ENCODE measurements around the gene PHLDA1.
A peak's percentile ranks its signal among the peaks of the same experiment; 100 is the strongest.
"Not testable (repeated sequence)": the region's sequence is repeated elsewhere in the genome, so short reads cannot be mapped to it uniquely, and the experiment has no call there.

The PHLDA1 gene

DNA sequence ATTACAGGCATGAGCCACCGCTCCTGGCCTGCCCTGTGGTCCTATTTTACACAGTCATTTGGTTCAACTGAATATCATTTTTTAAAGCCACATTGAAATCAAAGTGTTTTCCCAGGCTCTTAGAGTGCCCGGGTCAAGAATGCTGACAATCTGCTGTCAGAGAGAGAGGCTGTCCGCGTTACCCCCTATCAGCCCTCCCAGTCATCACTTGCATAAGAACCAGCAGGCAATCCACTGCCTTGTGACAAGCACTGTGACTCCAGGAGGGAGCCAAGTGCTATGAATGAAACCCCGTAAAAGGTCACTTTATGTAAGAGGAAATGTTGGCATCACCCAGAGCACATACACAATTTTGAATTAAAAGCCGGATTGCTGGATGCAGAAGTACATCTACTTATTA, 13.5 kb downstream of the PHLDA1 start:
- no peak for DNase-seq

DNA sequence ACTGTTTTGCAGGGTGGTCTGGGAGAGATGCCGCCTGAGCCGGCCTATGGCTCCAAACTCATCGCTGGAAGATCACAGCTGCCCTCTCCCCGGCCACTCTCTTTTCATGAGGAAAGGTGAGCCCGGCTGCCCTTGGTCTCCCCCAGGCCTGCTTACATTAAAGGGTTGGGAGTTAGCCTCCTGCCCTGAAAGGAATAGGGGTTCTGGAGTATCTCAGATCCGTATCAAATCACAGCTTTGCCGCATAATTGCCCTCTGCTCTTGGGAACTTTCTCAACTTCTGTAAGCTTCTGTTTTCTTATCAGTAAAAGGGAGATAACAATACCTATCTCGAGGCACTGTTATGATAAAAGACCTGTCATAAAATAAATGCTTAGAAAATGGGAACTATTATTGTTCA, 17.6 kb downstream of the PHLDA1 start:
- no peak for DNase-seq

DNA sequence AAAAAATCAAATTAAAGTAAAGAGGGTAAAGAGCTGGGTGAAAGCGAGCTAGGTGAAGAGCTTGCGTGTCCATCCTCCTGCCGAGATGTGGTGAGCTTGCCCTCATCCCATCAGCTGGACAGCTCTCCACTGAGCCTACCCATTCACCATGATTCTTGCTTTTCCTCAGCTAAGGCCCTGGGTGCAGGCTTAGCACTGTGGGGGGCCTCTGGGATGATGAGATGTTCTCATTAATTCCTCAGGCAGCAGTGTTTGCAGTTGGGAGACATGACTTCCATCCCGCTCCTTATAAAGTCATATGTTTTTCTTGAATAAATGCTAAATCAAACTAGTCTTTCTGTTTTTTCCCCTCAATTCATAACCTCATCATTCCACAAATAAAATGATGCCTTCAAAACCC, 18.0 kb downstream of the PHLDA1 start:
- no peak for DNase-seq

DNA sequence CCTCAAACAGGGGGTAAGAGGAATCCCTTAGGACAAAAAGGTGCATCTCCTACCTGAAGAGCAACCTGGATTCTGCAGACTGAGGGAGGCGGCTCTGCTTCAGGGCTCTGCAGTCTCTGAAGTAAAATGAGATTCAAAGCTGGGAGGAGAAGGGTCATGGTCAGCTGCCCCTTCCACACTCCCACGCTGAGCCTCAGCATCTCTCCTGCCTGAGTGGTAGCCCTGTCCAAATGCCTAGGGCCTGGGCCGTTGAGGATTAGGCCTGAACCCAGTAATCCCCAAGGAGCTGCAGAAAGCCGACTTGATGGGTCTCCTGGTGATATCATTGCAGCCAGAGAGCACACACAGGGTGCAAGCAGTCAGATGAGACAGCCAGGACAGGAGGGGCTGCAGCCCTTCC, 18.9 kb downstream of the PHLDA1 start:
- no peak for DNase-seq

DNA sequence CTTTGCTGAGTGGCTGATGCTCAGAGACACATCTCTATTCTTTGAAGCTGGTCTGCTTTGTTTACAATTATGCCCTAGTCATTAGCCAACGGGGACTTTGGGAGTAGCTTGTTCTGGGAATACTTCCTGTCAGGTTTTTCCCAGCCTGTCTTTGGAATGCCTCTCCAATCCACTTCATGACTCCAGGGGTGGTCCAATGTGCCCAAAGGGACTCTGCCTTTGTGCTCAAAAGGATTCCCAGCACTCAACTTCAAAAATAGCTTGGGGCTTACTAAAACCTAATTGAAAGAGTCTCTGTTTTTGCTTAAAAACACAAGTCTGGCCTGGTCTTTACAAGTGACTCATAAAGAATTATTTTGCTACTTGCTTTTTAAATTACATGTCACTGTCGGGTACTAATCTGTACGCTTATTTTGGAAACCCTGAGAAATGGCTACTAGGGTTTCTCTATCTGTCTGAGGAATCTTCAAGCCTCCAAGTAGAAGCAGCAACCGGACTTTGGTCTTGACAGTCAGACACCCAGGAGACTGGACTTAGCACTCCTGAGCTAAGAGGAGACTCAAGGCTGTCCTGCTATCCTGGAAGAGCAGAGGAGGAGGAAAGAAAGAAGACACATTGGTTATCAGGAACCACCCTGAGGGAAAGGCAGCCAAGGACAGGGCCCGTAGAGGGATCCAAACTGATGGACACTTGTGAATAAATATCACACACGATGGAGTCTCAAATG, 20.7 kb downstream of the PHLDA1 start:
- peak; percentile 48 for DNase-seq

DNA sequence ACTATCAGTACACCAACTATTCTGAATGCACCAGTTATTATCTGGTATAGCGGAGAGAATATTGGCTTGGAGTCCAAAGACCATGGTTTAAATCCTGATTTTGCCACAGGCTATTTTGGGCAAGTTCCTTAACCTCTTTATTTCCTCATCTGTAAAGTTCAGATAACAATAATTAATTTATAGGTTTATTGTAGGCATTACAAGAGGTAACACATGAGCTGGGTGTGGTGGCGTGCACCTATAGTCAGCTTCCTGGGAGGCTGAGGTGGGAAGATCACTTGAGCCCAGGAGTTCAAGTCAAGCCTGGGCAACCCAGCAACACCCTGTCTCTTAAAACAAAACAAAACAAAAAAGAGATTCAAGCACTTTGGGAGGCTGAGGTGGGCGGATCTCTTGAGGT, 23.1 kb downstream of the PHLDA1 start:
- no peak for DNase-seq

DNA sequence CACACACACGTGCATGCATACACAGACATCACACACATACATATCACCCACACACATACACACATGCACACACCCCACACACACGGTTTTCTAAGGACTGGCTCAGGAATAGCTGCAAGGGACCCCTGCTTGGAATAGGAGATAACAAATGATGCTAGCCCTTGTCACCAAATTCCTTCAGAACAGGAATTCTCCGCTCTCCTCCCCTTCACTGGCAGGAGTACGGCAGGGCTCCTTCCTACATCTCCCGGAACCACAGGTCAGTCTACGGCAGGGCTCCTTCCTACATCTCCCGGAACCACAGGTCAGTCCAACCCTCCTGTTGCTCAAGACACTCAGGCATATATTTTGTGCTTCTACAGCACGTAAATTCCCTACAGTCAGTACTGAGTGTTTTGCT, 23.9 kb downstream of the PHLDA1 start:
- no peak for DNase-seq

DNA sequence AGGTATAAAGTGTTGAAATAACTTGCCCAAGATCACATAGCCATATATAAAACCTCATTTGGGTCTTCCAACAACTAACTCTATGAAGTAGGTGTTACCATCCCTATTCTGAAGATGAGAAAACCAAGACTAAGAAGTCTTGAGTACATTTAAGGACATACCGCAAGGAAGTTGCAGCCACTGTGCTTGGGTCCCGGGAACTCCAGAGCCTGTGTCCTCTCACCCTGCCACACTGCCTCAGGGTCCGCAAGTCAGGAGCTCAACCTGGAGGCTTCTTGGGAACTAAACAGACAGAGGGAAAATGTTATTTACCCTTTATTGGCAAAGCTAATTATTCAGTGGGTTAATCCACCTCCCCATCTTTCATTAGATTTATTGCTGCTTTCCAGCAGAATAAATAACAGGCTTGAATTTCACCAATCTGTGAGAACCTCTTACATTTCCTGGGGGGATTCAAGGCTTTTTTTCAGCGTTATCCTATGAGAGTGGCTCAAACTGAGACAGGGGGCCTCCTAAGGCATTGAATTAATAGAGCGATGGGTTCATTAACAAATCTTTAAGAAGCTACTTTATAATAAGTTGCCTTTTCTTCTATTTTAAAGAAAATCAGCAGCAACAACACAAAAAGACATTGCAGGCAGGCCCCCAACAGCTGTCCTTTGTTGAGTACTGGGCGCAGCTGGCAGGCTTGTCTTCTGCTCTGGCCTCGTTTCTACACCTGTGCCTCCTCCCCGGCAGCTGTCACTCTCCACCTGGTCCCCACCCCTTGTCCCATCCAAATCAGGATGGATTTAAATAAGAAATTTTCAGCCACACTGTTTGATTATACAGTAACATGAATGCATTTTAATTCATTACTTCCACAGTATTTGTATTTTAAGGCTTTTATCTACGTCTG, 25.3 kb downstream of the PHLDA1 start:
- DNase-seq = peak; percentile 75

DNA sequence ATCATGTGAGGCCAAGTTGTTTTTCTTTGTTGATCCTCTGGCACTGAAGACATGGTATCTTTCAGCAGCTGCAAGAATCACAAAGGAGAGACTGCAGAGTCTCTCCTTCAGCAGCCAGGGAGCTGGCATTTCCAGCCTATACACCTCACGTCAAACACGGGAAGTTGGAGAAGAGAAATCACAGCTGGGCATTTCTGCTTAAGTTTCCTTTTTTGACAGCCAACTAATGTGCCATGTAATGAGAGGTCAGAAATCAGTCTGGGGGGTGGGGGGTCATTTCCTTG, 28.3 kb downstream of the PHLDA1 start:
- no peak for DNase-seq

DNA sequence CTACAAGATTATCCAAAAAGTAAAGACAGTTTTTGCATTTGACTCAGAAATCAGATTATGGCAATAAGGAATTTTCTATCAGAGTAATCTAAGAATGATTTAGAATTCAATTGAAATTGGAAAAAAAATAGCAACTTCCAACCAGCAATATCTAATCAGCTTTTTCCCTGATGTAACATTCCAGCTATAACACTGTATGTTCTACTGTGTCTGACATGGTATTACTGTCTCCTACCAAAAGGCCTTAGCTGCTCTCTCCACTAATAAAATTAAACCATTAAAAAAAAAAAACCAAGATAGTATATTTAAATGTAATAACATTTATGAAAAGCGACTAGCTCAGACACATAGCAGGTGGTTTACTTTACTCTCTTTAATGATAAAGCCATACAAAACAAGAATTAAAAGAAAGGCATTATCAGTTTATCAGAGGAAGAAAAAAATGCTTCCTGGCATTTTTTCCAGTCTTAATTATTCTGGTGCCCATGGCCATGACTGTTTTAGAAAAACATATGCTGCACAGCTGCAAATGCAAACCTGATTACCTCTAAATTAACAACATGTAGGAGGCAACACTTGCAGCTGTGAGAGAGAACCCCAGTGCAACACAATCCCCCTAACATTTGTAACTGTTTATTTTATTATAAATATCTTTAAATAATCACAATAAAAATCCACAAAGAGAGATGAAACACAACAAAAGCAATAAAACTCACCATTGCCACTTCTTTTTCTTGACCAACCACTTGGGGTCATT, 28.8 kb downstream of the PHLDA1 start:
- DNase-seq = no peak

DNA sequence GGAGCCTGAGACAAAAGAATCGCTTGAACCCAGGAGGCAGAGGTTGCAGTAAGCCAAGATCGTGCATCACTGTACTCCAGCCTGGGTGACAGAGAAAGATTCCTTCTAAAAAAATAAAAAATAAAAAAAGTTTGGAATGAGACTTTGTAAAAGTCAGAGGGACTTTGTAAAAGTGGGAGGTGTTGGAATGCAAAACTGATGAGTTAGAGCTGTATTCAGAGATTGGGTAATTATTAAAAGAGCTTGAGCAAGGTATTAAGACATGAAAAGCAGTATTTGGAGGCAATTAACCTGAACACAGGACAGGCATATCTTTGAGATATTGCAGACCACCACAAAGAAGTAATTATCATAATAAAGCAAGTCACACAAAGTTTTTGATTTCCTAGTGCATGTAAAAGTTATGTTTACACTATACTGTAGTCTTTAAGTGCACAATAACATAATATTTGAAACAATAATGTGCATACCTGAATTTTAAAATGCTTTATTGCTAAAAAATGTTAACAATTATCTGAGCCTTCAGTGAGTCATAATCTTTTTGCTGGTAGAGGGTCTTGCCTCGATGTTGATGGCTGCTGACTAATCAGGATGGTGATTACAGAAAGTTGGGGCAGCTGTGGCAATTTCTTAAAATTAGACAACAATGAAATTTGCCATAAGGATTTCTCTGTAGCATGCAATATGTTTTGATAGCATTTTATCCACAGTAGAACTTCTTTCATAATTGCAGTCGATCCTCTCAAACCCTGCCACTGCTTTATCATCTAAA, 33.1 kb downstream of the PHLDA1 start:
- DNase-seq = no peak

DNA sequence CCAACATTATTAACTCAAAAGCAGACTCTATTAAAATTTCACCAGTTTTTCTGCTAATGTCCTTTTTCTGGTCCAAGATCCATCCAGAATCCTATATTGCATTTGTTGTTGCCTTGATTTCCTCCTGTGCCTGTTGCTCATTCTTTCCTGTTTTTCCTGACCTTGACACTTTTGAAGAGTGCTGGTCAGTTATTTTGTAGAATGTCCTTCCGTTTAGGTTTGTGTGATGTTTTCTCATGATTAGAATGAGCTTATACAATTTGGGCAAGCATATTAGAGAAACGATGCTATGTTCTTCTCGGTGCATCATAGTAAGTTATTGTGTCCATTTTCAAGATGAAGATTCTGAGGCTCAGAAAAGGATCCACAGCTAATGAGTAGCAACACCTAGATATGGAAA, 33.9 kb downstream of the PHLDA1 start:
- no peak for DNase-seq

DNA sequence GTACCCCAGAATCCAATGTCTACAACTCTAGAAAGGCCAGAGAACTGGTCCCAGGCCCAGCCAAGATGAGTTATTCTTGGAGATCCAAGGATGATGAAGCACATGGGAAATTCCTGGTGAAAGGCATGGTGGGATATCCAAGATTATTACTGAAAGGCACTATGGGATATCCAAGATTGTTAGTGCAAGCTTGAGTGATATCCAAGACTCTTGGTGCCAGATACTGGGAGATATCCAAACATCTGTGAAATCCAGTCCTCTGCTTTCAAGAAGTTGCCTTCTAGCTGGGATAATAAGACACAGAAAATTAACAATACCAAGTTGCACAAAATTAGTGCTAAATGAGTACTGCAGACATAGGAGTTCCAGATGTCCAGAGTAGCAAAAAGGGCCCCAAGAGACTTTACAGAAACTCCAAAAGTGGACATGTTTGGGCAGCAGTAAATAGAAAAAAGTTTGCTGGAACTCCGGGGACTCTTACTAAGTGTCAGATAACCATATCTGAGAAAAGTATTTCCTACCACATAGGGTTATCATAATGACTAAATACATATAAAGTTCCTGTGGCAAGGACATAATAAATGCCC, 34.6 kb downstream of the PHLDA1 start:
- no peak for DNase-seq

DNA sequence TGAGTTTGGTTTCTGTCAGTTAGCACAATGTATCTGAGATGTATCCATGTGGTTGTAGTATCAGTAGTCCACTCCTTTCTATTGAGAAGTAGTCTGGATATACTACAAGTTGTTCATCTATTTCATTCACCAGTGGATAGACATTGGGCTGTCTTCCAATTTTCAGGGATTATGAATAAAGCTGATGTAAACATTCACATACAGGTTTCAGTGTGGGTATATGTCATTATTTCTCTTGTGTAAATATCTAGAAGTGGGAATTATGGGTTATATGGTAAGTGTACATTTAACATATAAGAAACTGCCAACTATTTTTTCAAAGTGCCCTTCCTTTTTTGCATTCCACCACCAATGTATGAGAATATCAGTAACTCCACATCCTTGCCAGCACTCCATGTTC, 35.9 kb downstream of the PHLDA1 start:
- no peak for DNase-seq

DNA sequence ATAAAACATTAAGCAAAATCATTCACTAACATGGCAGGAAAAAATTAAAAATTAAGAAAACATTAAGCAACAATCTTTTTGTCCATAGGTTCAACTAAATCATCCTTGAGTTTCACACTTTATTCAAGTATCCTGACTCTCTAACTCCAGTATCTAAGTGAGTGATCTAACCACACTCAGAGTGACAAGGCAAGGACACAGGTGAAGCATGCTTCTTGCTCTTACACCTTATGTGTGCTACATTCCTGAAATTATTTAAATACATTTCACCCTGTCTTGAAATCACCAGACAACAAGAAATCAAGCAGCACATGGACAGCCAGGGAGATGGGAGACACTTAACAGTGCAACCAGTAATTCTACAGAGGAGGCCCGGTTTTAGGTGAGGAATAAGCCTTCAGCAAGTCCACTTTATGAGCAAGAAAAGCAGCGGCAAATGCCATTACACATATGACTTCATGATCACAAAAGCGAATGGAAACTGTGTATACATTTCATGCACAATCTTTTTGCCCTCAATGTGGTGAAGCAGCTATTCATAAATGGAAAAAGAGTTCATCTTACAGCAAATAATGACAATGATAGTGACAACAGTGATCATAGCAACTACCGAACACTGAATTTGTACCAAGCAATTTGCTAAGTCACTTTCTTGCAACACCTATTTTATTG, 37.4 kb downstream of the PHLDA1 start:
- DNase-seq = no peak

DNA sequence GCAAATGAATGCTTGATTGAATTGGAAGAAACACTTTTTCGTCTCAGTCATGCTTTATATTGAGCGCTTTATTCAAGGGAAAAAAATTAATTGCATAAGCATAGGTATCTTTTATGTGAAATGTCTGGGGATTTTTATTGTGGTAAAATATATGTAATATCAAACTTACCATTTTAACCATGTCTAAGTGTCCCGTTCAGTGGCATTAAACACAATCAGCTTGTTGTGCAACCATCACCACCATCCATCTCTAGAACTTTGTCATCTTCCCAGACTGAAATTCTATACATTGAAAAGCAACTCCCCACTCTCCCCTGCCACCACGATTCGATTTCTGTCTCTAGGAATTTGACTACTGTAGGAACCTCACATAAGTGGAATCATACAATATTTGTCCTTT, 39.8 kb downstream of the PHLDA1 start:
- DNase-seq = no peak

DNA sequence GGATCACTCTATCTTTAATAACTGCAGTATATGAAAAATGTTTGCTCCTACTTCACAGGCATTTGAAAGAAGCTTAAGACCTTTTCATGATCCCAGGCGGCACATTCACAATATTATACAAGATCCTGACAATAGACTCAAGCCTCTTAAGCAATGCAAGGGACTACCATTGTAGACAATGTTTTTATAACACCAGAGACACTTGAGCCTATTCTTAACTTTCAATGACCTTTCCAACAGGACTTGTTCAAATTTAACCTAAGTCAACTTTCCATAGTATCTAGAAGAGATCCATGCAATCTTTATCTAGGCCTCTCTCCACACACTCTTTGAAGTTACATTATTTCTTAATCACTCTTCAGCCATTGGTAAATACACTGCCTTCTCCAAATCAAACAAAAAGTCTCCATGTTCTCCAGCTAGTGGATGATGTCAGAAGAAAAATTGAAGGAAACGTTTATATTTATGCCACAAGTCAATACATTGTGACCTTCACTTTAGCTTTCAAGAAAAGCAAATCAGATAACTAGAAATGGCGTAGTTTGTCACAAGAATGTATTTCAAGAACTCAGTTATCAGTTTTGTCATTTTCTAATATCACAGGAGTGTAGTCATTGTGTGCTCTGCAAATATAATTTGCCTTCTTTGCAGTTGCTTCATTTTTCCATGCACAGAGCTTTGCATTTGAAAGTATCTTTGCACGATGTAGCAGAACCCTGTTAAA, 41.2 kb downstream of the PHLDA1 start:
- DNase-seq = no peak

DNA sequence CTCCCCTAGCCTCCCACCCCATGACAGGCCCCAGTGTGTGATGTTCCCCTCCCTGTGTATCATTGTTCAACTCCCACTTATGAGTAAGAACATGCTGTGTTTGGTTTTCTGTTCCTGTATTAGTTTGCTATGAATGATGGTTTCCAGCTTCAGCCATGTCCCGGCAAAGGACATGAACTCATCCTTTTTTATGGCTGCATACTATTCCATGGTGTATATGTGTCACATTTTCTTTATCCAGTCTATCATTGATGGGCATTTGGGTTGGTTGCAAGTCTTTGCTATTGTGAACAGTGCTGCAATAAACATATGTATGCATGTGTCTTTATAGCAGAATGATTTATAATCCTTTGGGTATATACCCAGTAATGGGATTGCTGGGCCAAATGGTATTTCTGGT, 43.9 kb downstream of the PHLDA1 start:
- DNase-seq = not testable (repeated sequence)

DNA sequence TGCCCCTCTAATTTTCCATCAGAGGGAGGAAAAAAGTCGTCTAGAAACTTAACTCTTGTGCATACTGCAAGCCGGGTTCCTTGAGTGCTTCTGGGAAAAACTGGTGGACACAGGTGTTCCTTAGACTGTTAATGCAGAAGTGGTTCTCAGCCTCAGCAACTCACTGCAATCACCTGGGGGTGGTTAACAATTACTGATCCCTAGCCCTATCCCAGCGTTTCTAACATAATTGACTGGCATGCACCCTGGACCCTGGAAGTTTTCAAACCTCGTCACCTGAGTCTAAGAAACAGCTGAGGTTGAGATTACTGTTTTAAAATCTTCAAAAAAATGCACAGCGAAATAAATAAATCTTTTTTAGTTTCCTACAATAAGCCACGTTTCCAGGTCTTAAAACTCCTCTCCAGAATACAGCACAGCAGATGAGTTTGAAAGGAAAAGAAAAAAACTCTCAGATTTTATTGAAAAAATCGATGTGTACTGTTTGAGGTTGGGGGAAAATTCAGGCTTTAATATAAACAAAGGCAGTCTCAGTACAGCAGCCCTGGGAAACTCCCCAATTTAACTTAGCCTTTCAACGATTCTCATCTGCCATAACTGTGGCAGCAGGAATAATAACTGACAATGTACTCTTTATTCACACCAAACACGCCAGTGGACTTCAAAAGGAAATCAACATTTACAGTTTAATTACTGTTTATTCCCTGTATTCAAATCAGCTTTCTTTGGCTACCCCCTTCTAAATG, 45.4 kb downstream of the PHLDA1 start:
- peak; percentile 61 for DNase-seq

DNA sequence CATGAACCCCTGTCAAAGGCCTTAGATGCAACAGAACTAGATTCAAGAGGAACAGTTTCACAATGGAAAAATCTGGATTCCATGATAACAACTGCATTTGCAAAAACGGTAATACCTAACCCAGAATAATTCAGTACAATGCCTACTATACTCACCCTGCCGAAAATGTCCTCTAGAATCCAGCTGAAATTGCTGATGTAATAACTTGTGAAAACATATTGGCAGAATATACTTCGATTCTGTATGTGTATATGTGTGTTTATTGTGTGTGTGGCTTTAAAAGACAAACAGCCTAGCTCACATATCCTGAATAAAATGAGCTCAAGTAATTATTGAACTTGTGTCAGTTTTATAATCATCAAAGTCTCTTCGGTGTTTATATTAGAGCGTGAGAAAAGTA, 46.0 kb downstream of the PHLDA1 start:
- DNase-seq = no peak

Data from NCI-H1105 treated with DMSO at 0.1 percent for 48 hours (cell line).